Adrenal gland (tissue), 5 donors: ENCODE data around the gene PLEKHN1.

ENCODE experiments used
- CTCF ChIP-seq, 6 experiments: fragments of 450-650 bp in 4 of 6; fragments of 200-600 bp in 2 of 6; sonication (generic) in 1 of 6; IDR thresholded peaks; 1 replicate in 5 of 6; 2 replicates in 1 of 6; pipeline versions ENCODE4 v1.5.1 to v1.8.0; 2016 to 2021; ENCODE audit warnings: antibody characterized with exemption in 6 of 6, mild to moderate bottlenecking in 2 of 6, moderate library complexity in 1 of 6
- POLR2A ChIP-seq, 2 donors: fragments of 450-650 bp; IDR thresholded peaks; one replicate each; pipeline ENCODE4 v1.6.1; 2017; ENCODE audit warnings: antibody characterized with exemption in 2 of 2, mild to moderate bottlenecking in 2 of 2, moderate library complexity in 1 of 2
- donor health status: DM: no; HTN: no; CAD: no.

- TF ChIP-seq CTCF (IDR thresholded peaks at IDR 0.05) (no peak), POLR2A (IDR thresholded peaks at IDR 0.05) (no peak)
Observed at GRCh38 chr1:927234-927633, 39.0 kb upstream of the PLEKHN1 start.
